HepG2 (cell line): ENCODE results near the gene GRK6. TPM values are rescaled to one million over a fixed set of nuclear protein-coding genes. Genes with fewer than 3 reads are reported as not detected.

Experiments
- FOXJ3 ChIP-seq: sonication (generic); formaldehyde crosslinking; IDR thresholded peaks from 2 replicates; pipeline ENCODE4 v1.4.0; 2020; ENCODE audit warnings: missing genetic modification reagents, mild to moderate bottlenecking, borderline replicate concordance
- JUND ChIP-seq: sonication (generic); formaldehyde crosslinking; IDR thresholded peaks from 2 replicates; pipeline ENCODE4 v1.8.0; 2022; ENCODE audit warnings: mild to moderate bottlenecking, missing genetic modification reagents
- KAT8 ChIP-seq: IDR thresholded peaks from 2 replicates; pipeline ENCODE4 v1.6.1; 2016; ENCODE audit warnings: missing genetic modification reagents, missing compliant biosample characterization
- KDM2A ChIP-seq: sonication (generic); formaldehyde crosslinking; IDR thresholded peaks from 2 replicates; pipeline ENCODE4 v1.4.0; 2020; ENCODE audit warnings: low read depth, missing genetic modification reagents, borderline replicate concordance
- NFYB ChIP-seq: sonication (generic); formaldehyde crosslinking; IDR thresholded peaks from 2 replicates; pipeline ENCODE4 v1.4.0; 2020; ENCODE audit warnings: missing genetic modification reagents
- PCBP1 ChIP-seq: fragments of 200-400 bp; formaldehyde crosslinking; IDR thresholded peaks from 2 replicates; pipeline ENCODE4 v1.6.1; 2017; ENCODE audit warnings: mild to moderate bottlenecking, low read depth, low read length, borderline replicate concordance
- SMARCE1 ChIP-seq: fragments of 450-650 bp; IDR thresholded peaks from 2 replicates; pipeline ENCODE4 v1.6.1; 2017; ENCODE audit warnings: borderline replicate concordance
- ZFP90 ChIP-seq: sonication (generic); formaldehyde crosslinking; IDR thresholded peaks from 2 replicates; pipeline ENCODE4 v1.8.0; 2022; ENCODE audit warnings: missing genetic modification reagents, mild to moderate bottlenecking, inconsistent platforms, borderline replicate concordance
- ZNF136 ChIP-seq: sonication (generic); formaldehyde crosslinking; IDR thresholded peaks from 2 replicates; pipeline ENCODE4 v1.8.1; 2022; ENCODE audit warnings: low read depth, mild to moderate bottlenecking, moderate library complexity, missing genetic modification reagents
- ZNF674 ChIP-seq: sonication (generic); formaldehyde crosslinking; IDR thresholded peaks from 2 replicates; pipeline ENCODE4 v1.5.0; 2020; ENCODE audit warnings: low read depth, mild to moderate bottlenecking, missing genetic modification reagents
- polyA plus RNA-seq, 8 experiments: library from polyadenylated mRNA; depleted of rRNA in 3 of 8; stranded (reverse) in 7 of 8; unstranded in 1 of 8; fragments of >200 nt; fragmentation: Illumina TruSeq in 4 of 8; extraction: Trizol in 4 of 8; gene quantifications; 2 replicates each; pipeline versions ENCODE4 v1.2.1 to v1.2.3, GENCODE V29; 2011 to 2016; ENCODE audit warnings: low read depth in 4 of 8, missing spikeins in 1 of 8, mixed read lengths in 1 of 8; ENCODE audit not compliant: insufficient read depth in 1 of 8
- total RNA-seq, 5 experiments: library from RNA; depleted of rRNA; stranded (reverse); fragments of >200 nt; fragmentation: Illumina TruSeq; extraction: Trizol; gene quantifications; 2 replicates each; pipeline ENCODE4 v1.2.3, GENCODE V29; 2016; ENCODE audit warnings: low read depth in 1 of 5
- TF ChIP-seq, protein P1 (sequence below), 2 experiments: fragments of 450-650 bp in 1 of 2; sonication (generic) in 1 of 2; formaldehyde crosslinking in 1 of 2; IDR thresholded peaks; 2 replicates each; pipeline versions ENCODE4 v1.6.1 to v1.8.0; 2016 to 2022; ENCODE audit warnings: antibody characterized with exemption in 1 of 2, mild to moderate bottlenecking in 1 of 2, missing genetic modification reagents in 1 of 2
- TF ChIP-seq, protein P2 (sequence below): fragments of 450-650 bp; IDR thresholded peaks from 2 replicates; pipeline ENCODE4 v1.6.1; 2016
- TF ChIP-seq, protein P3 (sequence below): sonication (generic); formaldehyde crosslinking; IDR thresholded peaks from 2 replicates; pipeline ENCODE4 v1.5.0; 2020; ENCODE audit warnings: mild to moderate bottlenecking, missing genetic modification reagents, moderate library complexity
- TF ChIP-seq, protein P4 (sequence below): IDR thresholded peaks from 2 replicates; pipeline ENCODE4 v1.6.1; 2016; ENCODE audit warnings: missing compliant biosample characterization, missing genetic modification reagents, borderline replicate concordance

The GRK6 gene
- total and polyA plus RNA-seq, 2 of the 13 experiments (the other 11 are each of a cell fraction or from before 2014, with no cell fraction given), result 13.2 to 19.9 TPM

DNA sequence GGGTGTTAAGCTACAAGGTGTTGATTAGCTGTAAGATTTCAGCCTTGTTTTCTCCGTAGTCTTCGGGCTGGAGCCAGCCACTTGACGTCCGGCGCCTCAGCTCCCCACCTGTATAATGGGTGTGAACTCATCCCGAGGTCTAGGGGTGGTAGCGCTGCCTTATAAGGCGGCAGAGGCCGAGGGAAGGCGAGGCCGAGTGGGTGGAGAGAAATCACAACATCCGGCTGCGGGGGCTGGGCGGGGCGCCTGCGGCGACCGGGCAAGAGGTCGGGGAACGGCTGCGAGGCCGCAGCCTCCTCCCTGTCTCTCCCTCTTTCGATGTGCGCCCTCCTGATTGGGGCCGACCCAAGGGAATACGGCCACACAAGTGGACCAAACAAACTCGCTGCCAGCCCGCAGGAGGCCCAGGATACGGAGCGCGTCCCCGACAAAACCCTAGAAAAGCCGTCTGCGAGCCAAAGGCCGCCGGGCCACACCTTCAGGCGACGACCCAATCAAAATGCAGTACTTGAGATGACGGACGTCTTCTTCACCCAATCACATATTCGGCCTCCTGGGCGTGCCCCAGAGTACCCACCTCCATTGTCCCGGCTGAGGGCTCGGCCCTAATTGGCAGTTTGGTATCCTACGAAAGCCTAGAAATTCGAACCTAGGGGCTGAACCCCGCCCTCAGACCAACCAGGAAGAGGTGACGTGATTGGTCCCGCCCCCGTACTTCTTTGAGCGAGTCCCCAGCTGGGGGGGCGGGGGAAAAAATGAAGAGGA lies 493 bp upstream of the GRK6 start (continued):
- TF ChIP-seq KAT8 (CRISPR knock-in tag) (0 out of 2 replicates have a peak, but pooled peaks have one; percentile 51), SMARCE1 (no peak), PCBP1 (no peak), ZNF674 (CRISPR knock-in tag) (no peak), ZNF136 (CRISPR knock-in tag) (0 out of 2 replicates have a peak, but pooled peaks have one; percentile 53), KDM2A (CRISPR knock-in tag) (0 out of 2 replicates have a peak, but pooled peaks have one; percentile 72), NFYB (peak; percentile 91), JUND (no peak), FOXJ3 (CRISPR knock-in tag) (peak; percentile 17; the same call in 1 of the 2 replicates), ZFP90 (0 out of 2 replicates have a peak, but pooled peaks have one; percentile 33)
- TF ChIP-seq, protein P1, sequence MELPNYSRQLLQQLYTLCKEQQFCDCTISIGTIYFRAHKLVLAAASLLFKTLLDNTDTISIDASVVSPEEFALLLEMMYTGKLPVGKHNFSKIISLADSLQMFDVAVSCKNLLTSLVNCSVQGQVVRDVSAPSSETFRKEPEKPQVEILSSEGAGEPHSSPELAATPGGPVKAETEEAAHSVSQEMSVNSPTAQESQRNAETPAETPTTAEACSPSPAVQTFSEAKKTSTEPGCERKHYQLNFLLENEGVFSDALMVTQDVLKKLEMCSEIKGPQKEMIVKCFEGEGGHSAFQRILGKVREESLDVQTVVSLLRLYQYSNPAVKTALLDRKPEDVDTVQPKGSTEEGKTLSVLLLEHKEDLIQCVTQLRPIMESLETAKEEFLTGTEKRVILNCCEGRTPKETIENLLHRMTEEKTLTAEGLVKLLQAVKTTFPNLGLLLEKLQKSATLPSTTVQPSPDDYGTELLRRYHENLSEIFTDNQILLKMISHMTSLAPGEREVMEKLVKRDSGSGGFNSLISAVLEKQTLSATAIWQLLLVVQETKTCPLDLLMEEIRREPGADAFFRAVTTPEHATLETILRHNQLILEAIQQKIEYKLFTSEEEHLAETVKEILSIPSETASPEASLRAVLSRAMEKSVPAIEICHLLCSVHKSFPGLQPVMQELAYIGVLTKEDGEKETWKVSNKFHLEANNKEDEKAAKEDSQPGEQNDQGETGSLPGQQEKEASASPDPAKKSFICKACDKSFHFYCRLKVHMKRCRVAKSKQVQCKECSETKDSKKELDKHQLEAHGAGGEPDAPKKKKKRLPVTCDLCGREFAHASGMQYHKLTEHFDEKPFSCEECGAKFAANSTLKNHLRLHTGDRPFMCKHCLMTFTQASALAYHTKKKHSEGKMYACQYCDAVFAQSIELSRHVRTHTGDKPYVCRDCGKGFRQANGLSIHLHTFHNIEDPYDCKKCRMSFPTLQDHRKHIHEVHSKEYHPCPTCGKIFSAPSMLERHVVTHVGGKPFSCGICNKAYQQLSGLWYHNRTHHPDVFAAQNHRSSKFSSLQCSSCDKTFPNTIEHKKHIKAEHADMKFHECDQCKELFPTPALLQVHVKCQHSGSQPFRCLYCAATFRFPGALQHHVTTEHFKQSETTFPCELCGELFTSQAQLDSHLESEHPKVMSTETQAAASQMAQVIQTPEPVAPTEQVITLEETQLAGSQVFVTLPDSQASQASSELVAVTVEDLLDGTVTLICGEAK (IDR thresholded peaks at IDR 0.05), result no peak
- TF ChIP-seq, protein P1 (CRISPR knock-in tag; IDR thresholded peaks at IDR 0.05), result no peak
- TF ChIP-seq, protein P2, sequence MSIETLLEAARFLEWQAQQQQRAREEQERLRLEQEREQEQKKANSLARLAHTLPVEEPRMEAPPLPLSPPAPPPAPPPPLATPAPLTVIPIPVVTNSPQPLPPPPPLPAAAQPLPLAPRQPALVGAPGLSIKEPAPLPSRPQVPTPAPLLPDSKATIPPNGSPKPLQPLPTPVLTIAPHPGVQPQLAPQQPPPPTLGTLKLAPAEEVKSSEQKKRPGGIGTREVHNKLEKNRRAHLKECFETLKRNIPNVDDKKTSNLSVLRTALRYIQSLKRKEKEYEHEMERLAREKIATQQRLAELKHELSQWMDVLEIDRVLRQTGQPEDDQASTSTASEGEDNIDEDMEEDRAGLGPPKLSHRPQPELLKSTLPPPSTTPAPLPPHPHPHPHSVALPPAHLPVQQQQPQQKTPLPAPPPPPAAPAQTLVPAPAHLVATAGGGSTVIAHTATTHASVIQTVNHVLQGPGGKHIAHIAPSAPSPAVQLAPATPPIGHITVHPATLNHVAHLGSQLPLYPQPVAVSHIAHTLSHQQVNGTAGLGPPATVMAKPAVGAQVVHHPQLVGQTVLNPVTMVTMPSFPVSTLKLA, result peak; percentile 31; the same call in 1 of the 2 replicates
- TF ChIP-seq, protein P3, sequence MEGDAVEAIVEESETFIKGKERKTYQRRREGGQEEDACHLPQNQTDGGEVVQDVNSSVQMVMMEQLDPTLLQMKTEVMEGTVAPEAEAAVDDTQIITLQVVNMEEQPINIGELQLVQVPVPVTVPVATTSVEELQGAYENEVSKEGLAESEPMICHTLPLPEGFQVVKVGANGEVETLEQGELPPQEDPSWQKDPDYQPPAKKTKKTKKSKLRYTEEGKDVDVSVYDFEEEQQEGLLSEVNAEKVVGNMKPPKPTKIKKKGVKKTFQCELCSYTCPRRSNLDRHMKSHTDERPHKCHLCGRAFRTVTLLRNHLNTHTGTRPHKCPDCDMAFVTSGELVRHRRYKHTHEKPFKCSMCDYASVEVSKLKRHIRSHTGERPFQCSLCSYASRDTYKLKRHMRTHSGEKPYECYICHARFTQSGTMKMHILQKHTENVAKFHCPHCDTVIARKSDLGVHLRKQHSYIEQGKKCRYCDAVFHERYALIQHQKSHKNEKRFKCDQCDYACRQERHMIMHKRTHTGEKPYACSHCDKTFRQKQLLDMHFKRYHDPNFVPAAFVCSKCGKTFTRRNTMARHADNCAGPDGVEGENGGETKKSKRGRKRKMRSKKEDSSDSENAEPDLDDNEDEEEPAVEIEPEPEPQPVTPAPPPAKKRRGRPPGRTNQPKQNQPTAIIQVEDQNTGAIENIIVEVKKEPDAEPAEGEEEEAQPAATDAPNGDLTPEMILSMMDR (CRISPR knock-in tag), result no peak
- TF ChIP-seq, protein P4, sequence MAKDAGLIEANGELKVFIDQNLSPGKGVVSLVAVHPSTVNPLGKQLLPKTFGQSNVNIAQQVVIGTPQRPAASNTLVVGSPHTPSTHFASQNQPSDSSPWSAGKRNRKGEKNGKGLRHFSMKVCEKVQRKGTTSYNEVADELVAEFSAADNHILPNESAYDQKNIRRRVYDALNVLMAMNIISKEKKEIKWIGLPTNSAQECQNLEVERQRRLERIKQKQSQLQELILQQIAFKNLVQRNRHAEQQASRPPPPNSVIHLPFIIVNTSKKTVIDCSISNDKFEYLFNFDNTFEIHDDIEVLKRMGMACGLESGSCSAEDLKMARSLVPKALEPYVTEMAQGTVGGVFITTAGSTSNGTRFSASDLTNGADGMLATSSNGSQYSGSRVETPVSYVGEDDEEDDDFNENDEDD (CRISPR knock-in tag), result peak; percentile 55; the same call in 1 of the 2 replicates
